Measurements from ENCODE around the gene RGPD4. TPM values are rescaled to one million over a fixed set of nuclear protein-coding genes. Genes with fewer than 3 reads are reported as not detected.

RGPD4 gene
- total RNA-seq, 4 donors from 2014 or later, result 0.16 TPM; not detected in 3

GRCh38 chr2:107810734-107811133 lies 16.0 kb upstream of the RGPD4 start:
- Histone ChIP-seq H3K9me3 (no peaks in the 10 kb centered on the region), H3K4me3 (no peak overlapping the region), H3K27me3 (no peaks in the 10 kb centered on the region), H3K36me3 (no peaks in the 10 kb centered on the region), H3K27ac (no peak overlapping the region), H3K4me1 (peaks cover 0 to 20% (median 0%) of the 10 kb centered on the region in 3 donors)
- WGBS, 2 donors (ENCODE audit: low coverage in 1 of 2), result 86 to 100% methylated on average over 1 of the region's 1 CpG
- no peak for ATAC-seq
- TF ChIP-seq POLR2AphosphoS5 (IDR thresholded peaks at IDR 0.05), result no peak
- TF ChIP-seq, protein P1, sequence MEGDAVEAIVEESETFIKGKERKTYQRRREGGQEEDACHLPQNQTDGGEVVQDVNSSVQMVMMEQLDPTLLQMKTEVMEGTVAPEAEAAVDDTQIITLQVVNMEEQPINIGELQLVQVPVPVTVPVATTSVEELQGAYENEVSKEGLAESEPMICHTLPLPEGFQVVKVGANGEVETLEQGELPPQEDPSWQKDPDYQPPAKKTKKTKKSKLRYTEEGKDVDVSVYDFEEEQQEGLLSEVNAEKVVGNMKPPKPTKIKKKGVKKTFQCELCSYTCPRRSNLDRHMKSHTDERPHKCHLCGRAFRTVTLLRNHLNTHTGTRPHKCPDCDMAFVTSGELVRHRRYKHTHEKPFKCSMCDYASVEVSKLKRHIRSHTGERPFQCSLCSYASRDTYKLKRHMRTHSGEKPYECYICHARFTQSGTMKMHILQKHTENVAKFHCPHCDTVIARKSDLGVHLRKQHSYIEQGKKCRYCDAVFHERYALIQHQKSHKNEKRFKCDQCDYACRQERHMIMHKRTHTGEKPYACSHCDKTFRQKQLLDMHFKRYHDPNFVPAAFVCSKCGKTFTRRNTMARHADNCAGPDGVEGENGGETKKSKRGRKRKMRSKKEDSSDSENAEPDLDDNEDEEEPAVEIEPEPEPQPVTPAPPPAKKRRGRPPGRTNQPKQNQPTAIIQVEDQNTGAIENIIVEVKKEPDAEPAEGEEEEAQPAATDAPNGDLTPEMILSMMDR (IDR thresholded peaks at IDR 0.05), result no peak
- no peak for TF ChIP-seq EP300 (IDR thresholded peaks at IDR 0.05)
- TF ChIP-seq POLR2A (IDR thresholded peaks at IDR 0.05), result no peak

- H3K4me3 ChIP-seq, result no peak overlapping the region
- TF ChIP-seq POLR2A (IDR thresholded peaks at IDR 0.05) (no peak), EP300 (IDR thresholded peaks at IDR 0.05) (no peak), POLR2AphosphoS5 (IDR thresholded peaks at IDR 0.05) (no peak)
- TF ChIP-seq, protein P1 (IDR thresholded peaks at IDR 0.05), result no peak
- 75% methylated on average over 2 of the region's 2 CpGs; no CpG with 5 or more reads in 1 of the 2 donors for WGBS, 2 donors (ENCODE audit: low coverage in 1 of 2)
- no peaks in the 10 kb centered on the region for H3K36me3 ChIP-seq
- peaks cover 0 to 20% (median 0%) of the 10 kb centered on the region in 3 donors for H3K4me1 ChIP-seq
- no peak for ATAC-seq
- no peaks in the 10 kb centered on the region for H3K27me3 ChIP-seq
- no peaks in the 10 kb centered on the region for H3K9me3 ChIP-seq
- no peak overlapping the region for H3K27ac ChIP-seq
These were observed 15.3 kb upstream of the RGPD4 start for GRCh38 chr2:107811411-107811810.

- 74 to 80% methylated on average over 5 of the region's 5 CpGs for WGBS, 2 donors (ENCODE audit: low coverage in 1 of 2)
- TF ChIP-seq POLR2AphosphoS5 (IDR thresholded peaks at IDR 0.05), result no peak
- TF ChIP-seq EP300 (IDR thresholded peaks at IDR 0.05), result no peak
- TF ChIP-seq POLR2A (IDR thresholded peaks at IDR 0.05), result no peak
- TF ChIP-seq, protein P1 (IDR thresholded peaks at IDR 0.05), result no peak
- Histone ChIP-seq H3K27me3 (no peaks in the 10 kb centered on the region), H3K27ac (no peak overlapping the region), H3K4me3 (no peak overlapping the region), H3K9me3 (no peaks in the 10 kb centered on the region), H3K36me3 (no peaks in the 10 kb centered on the region), H3K4me1 (peaks cover 0 to 20% (median 0%) of the 10 kb centered on the region in 3 donors)
- no peak for ATAC-seq
These were observed 14.7 kb upstream of the RGPD4 start for GRCh38 chr2:107812006-107812405.

- Histone ChIP-seq H3K4me3 (no peak overlapping the region), H3K27me3 (no peaks in the 10 kb centered on the region), H3K4me1 (no peaks in the 10 kb centered on the region), H3K9me3 (no peaks in the 10 kb centered on the region), H3K36me3 (no peaks in the 10 kb centered on the region), H3K27ac (no peak overlapping the region)
- WGBS, 2 donors (ENCODE audit: low coverage in 1 of 2), result 38 to 43% methylated on average over 1 to 5 of the region's 5 CpGs
- no peak for TF ChIP-seq POLR2A (IDR thresholded peaks at IDR 0.05)
- no peak for TF ChIP-seq POLR2AphosphoS5 (IDR thresholded peaks at IDR 0.05)
- no peak for TF ChIP-seq EP300 (IDR thresholded peaks at IDR 0.05)
- TF ChIP-seq, protein P1 (IDR thresholded peaks at IDR 0.05), result no peak
- ATAC-seq, result no peak
These were observed 9.3 kb upstream of the RGPD4 start for GRCh38 chr2:107817378-107817777.

DNA sequence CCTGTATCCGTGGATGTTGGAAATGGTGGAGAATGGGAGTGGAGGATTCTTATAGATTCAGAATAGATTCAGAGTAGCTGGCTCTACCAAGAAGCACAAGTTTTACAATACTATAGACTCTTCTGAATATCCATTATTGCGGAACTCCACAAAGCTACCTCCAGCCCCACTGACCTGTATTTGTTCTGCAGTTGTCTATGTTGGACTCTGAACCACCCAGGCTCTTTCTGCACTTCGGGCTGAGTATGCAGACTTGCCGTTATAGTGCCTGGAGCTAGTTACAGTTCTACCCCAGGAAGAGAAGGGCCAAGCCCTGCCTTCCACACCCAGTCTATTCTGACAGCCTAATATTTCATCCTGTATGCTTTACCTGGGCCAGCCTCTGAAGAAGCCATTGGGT lies 4.4 kb upstream of the RGPD4 start:
- H3K4me3 ChIP-seq, result no peak overlapping the region
- ATAC-seq, result no peak
- H3K27ac ChIP-seq, result no peak overlapping the region
- 89 to 95% methylated on average over 4 of the region's 4 CpGs for WGBS, 2 donors (ENCODE audit: low coverage in 1 of 2)
- H3K36me3 ChIP-seq, result no peaks in the 10 kb centered on the region
- TF ChIP-seq EP300 (IDR thresholded peaks at IDR 0.05) (no peak), POLR2A (IDR thresholded peaks at IDR 0.05) (no peak), POLR2AphosphoS5 (IDR thresholded peaks at IDR 0.05) (no peak)
- TF ChIP-seq, protein P1 (IDR thresholded peaks at IDR 0.05), result no peak
- H3K27me3 ChIP-seq, result no peaks in the 10 kb centered on the region
- H3K4me1 ChIP-seq, result no peaks in the 10 kb centered on the region
- H3K9me3 ChIP-seq, result no peaks in the 10 kb centered on the region

Data from gastroesophageal sphincter (tissue), 4 donors.